ENCODE data around the gene AK8. TPM values are rescaled to one million over a fixed set of nuclear protein-coding genes. Genes with fewer than 3 reads are reported as not detected.

The AK8 gene
- total RNA-seq, 1 donor from 2014 or later = 0.25 TPM

DNA sequence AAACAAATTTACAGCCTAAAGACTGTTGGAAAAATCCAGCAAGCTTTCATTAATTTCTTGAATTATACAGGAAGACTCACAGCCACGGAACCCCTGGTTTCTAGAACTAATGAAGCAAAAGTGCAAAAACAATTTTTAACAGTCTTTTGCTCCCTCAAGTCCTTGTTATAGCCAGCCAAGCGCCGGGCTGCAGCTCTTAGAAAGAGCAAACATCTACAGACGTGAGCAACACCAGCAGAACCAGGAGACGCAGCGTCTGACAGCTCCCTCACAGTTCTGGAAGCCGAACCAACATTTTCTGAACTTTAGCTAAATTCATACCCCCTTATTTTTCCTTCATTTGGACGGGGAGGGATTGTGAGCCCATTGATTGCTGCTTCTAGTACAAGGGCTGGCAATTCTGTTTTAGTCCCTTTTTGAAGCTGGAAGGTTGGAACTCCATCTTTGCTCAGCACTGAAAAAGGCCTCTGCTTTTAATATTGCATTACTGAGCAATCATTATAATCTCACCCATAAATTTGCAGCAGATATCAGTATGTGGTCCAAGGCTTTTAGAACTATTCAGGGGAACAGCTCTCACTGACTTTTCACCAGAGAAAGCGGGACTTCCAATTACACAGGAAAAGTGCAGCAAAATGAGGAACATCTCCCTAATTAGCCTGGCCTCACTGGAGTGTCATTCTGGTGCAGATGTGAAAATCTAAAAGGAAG lies 45.8 kb downstream of the AK8 start:
- Histone ChIP-seq H3K27me3 (no peaks in the 10 kb centered on the region), H3K36me3 (no peaks in the 10 kb centered on the region), H3K9me3 (no peaks in the 10 kb centered on the region), H3K4me3 (no peak overlapping the region), H3K4me1 (no peaks in the 10 kb centered on the region), H3K27ac (no peak overlapping the region)
- TF ChIP-seq, protein P1, sequence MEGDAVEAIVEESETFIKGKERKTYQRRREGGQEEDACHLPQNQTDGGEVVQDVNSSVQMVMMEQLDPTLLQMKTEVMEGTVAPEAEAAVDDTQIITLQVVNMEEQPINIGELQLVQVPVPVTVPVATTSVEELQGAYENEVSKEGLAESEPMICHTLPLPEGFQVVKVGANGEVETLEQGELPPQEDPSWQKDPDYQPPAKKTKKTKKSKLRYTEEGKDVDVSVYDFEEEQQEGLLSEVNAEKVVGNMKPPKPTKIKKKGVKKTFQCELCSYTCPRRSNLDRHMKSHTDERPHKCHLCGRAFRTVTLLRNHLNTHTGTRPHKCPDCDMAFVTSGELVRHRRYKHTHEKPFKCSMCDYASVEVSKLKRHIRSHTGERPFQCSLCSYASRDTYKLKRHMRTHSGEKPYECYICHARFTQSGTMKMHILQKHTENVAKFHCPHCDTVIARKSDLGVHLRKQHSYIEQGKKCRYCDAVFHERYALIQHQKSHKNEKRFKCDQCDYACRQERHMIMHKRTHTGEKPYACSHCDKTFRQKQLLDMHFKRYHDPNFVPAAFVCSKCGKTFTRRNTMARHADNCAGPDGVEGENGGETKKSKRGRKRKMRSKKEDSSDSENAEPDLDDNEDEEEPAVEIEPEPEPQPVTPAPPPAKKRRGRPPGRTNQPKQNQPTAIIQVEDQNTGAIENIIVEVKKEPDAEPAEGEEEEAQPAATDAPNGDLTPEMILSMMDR (IDR thresholded peaks at IDR 0.05) = no peak
- no peak for TF ChIP-seq POLR2AphosphoS5 (IDR thresholded peaks at IDR 0.05; ENCODE audit: insufficient read depth in 1 of 2, low read depth in 1 of 2)
- no peak for DNase-seq (ENCODE audit: extremely low spot score in 2 of 2)
- intact Hi-C loops (cut with DNase I) = no loop called here

DNA sequence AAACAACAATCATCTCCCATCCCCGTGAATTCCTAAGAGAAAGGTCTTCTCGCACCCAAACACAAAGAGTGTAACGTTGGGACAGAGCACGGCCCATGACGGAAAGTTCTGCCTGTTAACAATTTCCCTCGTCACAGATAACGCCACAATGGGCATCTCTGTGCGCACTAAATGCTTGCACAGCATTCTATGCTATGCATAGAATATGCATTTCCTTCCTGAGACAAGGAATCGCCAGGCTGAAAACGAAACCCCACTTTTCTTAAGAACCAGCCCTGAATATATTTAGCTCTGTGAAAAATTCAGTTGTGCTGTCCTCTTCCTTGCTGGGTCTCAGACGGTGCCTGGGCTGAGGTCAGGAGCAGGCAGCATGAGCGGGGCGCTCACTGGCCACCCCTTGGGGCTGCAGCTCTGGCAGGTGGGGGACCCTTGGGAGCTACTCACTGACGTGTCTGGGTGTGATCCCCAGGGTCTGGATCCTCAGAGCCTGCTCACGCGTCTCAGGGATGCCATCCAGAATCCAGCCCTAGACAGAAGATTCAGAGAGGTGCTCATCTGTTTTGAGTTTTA lies 49.8 kb downstream of the AK8 start:
- no peaks in the 10 kb centered on the region for H3K27me3 ChIP-seq
- intact Hi-C loops (cut with DNase I) = no loop called here
- no peak for DNase-seq (ENCODE audit: extremely low spot score in 2 of 2)

DNA sequence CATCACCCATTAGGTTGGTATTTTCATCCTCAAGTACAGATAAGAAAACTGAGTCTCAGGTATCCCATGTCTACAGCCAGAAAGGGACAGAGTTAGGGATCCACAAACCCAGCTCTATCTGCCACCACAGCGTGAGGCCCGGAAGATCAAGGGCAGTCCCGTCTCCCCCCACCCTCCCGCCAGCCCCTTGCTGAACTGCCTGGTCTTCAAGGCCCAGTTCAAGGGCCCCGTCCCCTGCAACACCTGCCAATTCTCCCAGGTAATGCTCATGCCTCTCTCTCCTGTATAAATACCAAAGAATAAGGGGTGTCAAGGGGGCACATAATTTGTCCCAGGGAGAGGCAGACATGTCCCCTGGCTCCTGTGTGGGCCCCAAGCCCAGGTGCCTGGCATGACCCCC lies 50.7 kb downstream of the AK8 start:
- Histone ChIP-seq H3K4me3 (no peak overlapping the region), H3K27ac (no peak overlapping the region), H3K27me3 (no peaks in the 10 kb centered on the region), H3K9me3 (no peaks in the 10 kb centered on the region), H3K36me3 (no peaks in the 10 kb centered on the region), H3K4me1 (no peaks in the 10 kb centered on the region)
- intact Hi-C loops (cut with DNase I) = no loop called here
- no peak for TF ChIP-seq POLR2A (IDR thresholded peaks at IDR 0.05)
- TF ChIP-seq, protein P1 (IDR thresholded peaks at IDR 0.05) = no peak
- TF ChIP-seq POLR2AphosphoS5 (IDR thresholded peaks at IDR 0.05; ENCODE audit: insufficient read depth in 1 of 2, low read depth in 1 of 2) = no peak
- no peak for DNase-seq (ENCODE audit: extremely low spot score in 2 of 2)

More for the DNA sequence above, 49.8 kb downstream of the AK8 start:
- H3K4me1 ChIP-seq = no peaks in the 10 kb centered on the region
- no peaks in the 10 kb centered on the region for H3K36me3 ChIP-seq
- H3K4me3 ChIP-seq = no peak overlapping the region
- no peaks in the 10 kb centered on the region for H3K9me3 ChIP-seq
- TF ChIP-seq, protein P1 (IDR thresholded peaks at IDR 0.05) = no peak
- no peak for TF ChIP-seq POLR2A (IDR thresholded peaks at IDR 0.05)
- no peak for TF ChIP-seq POLR2AphosphoS5 (IDR thresholded peaks at IDR 0.05; ENCODE audit: insufficient read depth in 1 of 2, low read depth in 1 of 2)
- H3K27ac ChIP-seq = no peak overlapping the region

DNA sequence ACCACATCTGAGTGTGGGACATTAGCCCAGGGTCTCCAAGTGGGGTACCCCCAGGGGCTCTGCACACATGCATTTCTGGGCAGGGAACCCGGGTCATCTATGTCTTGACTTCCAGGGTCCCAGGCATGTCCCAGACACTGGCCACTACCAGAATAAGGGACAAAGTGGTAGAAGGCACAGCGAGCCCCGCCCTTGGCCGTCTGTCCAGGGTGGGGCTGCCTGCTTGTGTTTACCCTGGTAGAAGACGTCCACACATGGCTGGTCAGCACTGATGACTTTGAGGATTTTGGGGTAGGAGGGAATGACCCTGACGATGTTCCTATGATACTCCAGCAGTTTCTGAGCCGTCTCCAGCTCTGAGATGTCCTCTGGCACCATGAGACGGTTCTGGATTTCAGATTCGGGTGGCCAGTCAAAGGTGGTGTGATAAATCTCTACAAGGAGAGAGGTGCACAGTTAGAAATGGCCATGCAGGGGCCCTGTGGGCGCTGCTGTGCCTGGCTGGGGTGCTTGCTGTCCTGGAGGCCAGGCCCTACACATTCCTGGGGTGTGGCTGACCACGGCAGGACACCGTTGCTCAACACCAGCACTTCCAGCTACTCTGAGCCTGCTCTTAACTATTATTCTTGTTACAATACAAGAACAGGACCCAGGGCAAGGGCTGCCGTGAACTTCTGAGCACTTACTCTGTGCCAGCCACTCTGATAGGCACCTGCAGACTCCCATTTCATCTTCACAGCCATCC lies 51.3 kb downstream of the AK8 start:
- intact Hi-C loops (cut with DNase I) = no loop called here
- H3K4me3 ChIP-seq = no peak overlapping the region
- no peak for TF ChIP-seq POLR2AphosphoS5 (IDR thresholded peaks at IDR 0.05; ENCODE audit: insufficient read depth in 1 of 2, low read depth in 1 of 2)
- TF ChIP-seq, protein P1 (IDR thresholded peaks at IDR 0.05) = no peak
- no peak for TF ChIP-seq POLR2A (IDR thresholded peaks at IDR 0.05)
- no peak overlapping the region for H3K27ac ChIP-seq
- no peaks in the 10 kb centered on the region for H3K27me3 ChIP-seq
- H3K9me3 ChIP-seq = no peaks in the 10 kb centered on the region
- no peaks in the 10 kb centered on the region for H3K36me3 ChIP-seq
- H3K4me1 ChIP-seq = no peaks in the 10 kb centered on the region
- no peak for DNase-seq (ENCODE audit: extremely low spot score in 2 of 2)

Data from vagina (tissue), 2 donors.